ENCODE data around the gene P2RY4. TPM values are rescaled to one million over a fixed set of nuclear protein-coding genes. Genes with fewer than 3 reads are reported as not detected.

P2RY4 gene
- total and polyA plus RNA-seq, 10 of the 15 experiments (the other 5 are each of a cell fraction or from before 2014, with no cell fraction given): 0.07 to 0.44 (median 0.13) TPM; not detected in 7

DNA sequence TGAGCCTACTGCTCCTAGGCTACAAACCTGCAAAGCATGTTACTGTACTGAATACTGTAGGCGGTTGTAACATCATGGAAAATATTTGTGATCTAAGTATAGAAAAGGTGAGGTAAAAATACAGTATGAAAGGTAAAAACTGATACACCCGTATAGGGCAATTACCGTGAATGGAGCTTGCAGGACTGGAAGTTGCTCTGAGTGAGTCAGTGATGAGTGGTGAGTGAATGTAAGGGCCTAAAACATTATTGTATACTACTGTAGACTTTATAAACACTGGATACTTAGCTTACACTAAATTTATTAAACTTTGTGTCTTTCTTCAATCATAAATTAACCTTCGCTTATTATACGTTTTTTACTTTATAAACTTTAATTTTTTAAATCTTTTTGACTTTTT is 33.6 kb upstream of the P2RY4 start:
- DNase-seq (ENCODE audit: low read depth, low spot score): no peak
- intact Hi-C loops (cut with micrococcal nuclease; ENCODE audit: unreplicated experiment): no loop called here
- Histone ChIP-seq H3K4me2 (ENCODE audit: control insufficient read depth, insufficient read depth) (no peak overlapping the region), H2AFZ (ENCODE audit: control insufficient read depth, low read depth, low read length) (no peak overlapping the region), H3K9me3 (replicated peaks; ENCODE audit: control insufficient read depth, insufficient read depth, low read length) (no peaks in the 10 kb centered on the region), H3K9ac (ENCODE audit: control insufficient read depth, insufficient read depth, low read length) (no peak overlapping the region), H4K20me1 (ENCODE audit: control insufficient read depth, insufficient read depth) (no peaks in the 10 kb centered on the region), H3K79me2 (ENCODE audit: control insufficient read depth, insufficient read depth, low read length) (peaks cover 9% of the 10 kb centered on the region), H3K4me3 (no peak overlapping the region), H3K27ac (ENCODE audit: control insufficient read depth, insufficient read depth) (no peak overlapping the region), H3K36me3 (ENCODE audit: control insufficient read depth in 2 of 2, insufficient read depth in 2 of 2, low read length in 1 of 2) (no peaks in the 10 kb centered on the region), H3K27me3 (replicated peaks in 1 of 2; ENCODE audit: control insufficient read depth in 2 of 2, insufficient read depth in 2 of 2, low read length in 1 of 2) (no peaks in the 10 kb centered on the region), H3K4me1 (ENCODE audit: control insufficient read depth, insufficient read depth, low read length) (no peaks in the 10 kb centered on the region)
- no peak for TF ChIP-seq TARDBP (IDR thresholded peaks at IDR 0.05; ENCODE audit: borderline replicate concordance)
- TF ChIP-seq ZBED1 (IDR thresholded peaks at IDR 0.05; ENCODE audit: borderline replicate concordance): no peak
- no peak for TF ChIP-seq YBX1 (IDR thresholded peaks at IDR 0.05)
- TF ChIP-seq POLR2A (IDR thresholded peaks at IDR 0.05; ENCODE audit: low read depth, low read length): no peak
- no peak for TF ChIP-seq SMAD5 (IDR thresholded peaks at IDR 0.05; ENCODE audit: low read depth)
- no peak for TF ChIP-seq PBX3 (IDR thresholded peaks at IDR 0.05; ENCODE audit: insufficient replicate concordance, low read depth, low read length)
- TF ChIP-seq HDGF (IDR thresholded peaks at IDR 0.05): no peak
- TF ChIP-seq GABPA (IDR thresholded peaks at IDR 0.05; ENCODE audit: low read depth): no peak
- TF ChIP-seq STAT3 (IDR thresholded peaks at IDR 0.05; ENCODE audit: low read depth, low read length): no peak
- TF ChIP-seq PAX8 (IDR thresholded peaks at IDR 0.05): no peak
- no peak for TF ChIP-seq ZNF384 (IDR thresholded peaks at IDR 0.05; ENCODE audit: borderline replicate concordance, low read depth, low read length)
- no peak for TF ChIP-seq TCF12 (IDR thresholded peaks at IDR 0.05; ENCODE audit: low read depth, low read length)
- ChIA-PET CTCF (interaction anchor here (0.6 to 2.1 kb wide), 3 partner anchors 141 to 196 kb away, joined by 3 to 9 read pairs (median 4); partner anchors contain the start of gene IGBP1), SMC1A (ENCODE audit: uncharacterized antibody, unreplicated experiment) (interaction anchor here (0.6 to 1.5 kb wide), 4 partner anchors 39 to 160 kb away, joined by 3 to 4 read pairs (median 3); partner anchors contain the start of gene IGBP1), RAD21 (ENCODE audit: unreplicated experiment) (interaction anchor here (1.2 kb wide), 1 partner anchor 19 kb away, joined by 3 read pairs; no protein-coding TSS in a partner anchor), POLR2A (interaction anchor here (1.0 kb wide), 1 partner anchor 114 kb away, joined by 3 read pairs; no protein-coding TSS in a partner anchor)
- in situ Hi-C loops (cut with MboI): no loop called here
- ATAC-seq: no peak
- no peak for FAIRE-seq
- BruUV-seq (replicated peaks): no TSS peak
- 73% methylated on average over 5 of the region's 5 CpGs for WGBS (ENCODE audit: insufficient coverage, insufficient replicate concordance, low lambda C conversion rate, missing lambda C conversion rate)
